Effector memory CD4-positive, alpha-beta T cell (primary cell): ENCODE measurements around the gene PSMA5.
"Not testable (repeated sequence)": the region's sequence is repeated elsewhere in the genome, so short reads cannot be mapped to it uniquely, and the experiment has no call there.

ENCODE experiments used
- DNase-seq, 3 donors: peaks; one replicate each; pipeline ENCODE4 v3.0.0-alpha.2; 2020
- H3K27ac ChIP-seq: 2 replicates; pipeline ENCODE4 v1.7.0; 2013; ENCODE audit warnings: mild to moderate bottlenecking, low read length, moderate library complexity; ENCODE audit not compliant: insufficient read depth, poor library complexity, severe bottlenecking
- H3K27me3 ChIP-seq: replicated peaks from 2 replicates; pipeline ENCODE4 v1.7.0; 2013; ENCODE audit warnings: mild to moderate bottlenecking, low read length; ENCODE audit not compliant: insufficient read depth, control insufficient read depth, poor library complexity, severe bottlenecking
- H3K36me3 ChIP-seq: 2 replicates; pipeline ENCODE4 v1.7.0; 2013; ENCODE audit warnings: mild to moderate bottlenecking, low read length, moderate library complexity; ENCODE audit not compliant: control insufficient read depth, insufficient read depth
- H3K4me1 ChIP-seq: 2 replicates; pipeline ENCODE4 v1.7.0; 2013; ENCODE audit warnings: low read length, mild to moderate bottlenecking; ENCODE audit not compliant: control insufficient read depth, insufficient read depth, poor library complexity, severe bottlenecking
- H3K4me3 ChIP-seq: 2 replicates; pipeline ENCODE4 v1.7.0; 2013; ENCODE audit warnings: low read length, low read depth, mild to moderate bottlenecking; ENCODE audit not compliant: insufficient read depth, poor library complexity, severe bottlenecking
- H3K9me3 ChIP-seq: 2 replicates; pipeline ENCODE4 v1.7.0; 2013; ENCODE audit warnings: mild to moderate bottlenecking, low read length, moderate library complexity; ENCODE audit not compliant: control insufficient read depth

The PSMA5 gene

DNA sequence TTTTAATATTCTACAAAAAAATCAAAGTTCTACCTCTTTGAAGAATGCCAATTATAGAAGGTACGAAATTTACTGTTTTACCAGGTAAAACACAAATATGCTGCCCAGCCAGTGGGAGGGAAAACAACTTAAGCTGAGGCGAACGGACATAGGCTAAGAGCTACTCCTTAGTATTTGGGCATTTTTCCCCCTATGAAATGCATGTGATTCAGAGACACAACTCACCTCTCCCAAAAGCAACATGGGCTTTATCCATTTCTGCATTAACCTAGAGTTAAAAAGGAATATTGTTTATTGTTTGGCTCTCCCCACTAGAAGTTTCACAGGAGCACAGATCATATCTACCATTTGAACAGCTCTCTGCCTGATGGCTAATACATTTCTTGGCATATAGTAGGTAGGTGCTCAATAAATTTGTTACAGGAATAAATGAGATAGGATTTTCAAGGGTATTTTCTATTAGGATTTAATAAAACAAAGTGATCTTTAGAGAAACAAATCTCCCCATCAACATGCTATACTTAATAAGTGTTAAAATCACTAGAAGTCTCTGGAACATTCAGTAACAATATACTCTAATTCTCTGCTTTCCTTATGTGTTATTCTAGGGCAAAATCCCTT lies 26.1 kb downstream of the PSMA5 start:
- Histone ChIP-seq H3K9me3 (no peaks in the 10 kb centered on the region), H3K27me3 (peaks cover 11% of the 10 kb centered on the region), H3K27ac (no peak overlapping the region), H3K4me1 (peaks cover 11% of the 10 kb centered on the region), H3K36me3 (peaks cover 15% of the 10 kb centered on the region), H3K4me3 (no peak overlapping the region)
- DNase-seq, result no peak

DNA sequence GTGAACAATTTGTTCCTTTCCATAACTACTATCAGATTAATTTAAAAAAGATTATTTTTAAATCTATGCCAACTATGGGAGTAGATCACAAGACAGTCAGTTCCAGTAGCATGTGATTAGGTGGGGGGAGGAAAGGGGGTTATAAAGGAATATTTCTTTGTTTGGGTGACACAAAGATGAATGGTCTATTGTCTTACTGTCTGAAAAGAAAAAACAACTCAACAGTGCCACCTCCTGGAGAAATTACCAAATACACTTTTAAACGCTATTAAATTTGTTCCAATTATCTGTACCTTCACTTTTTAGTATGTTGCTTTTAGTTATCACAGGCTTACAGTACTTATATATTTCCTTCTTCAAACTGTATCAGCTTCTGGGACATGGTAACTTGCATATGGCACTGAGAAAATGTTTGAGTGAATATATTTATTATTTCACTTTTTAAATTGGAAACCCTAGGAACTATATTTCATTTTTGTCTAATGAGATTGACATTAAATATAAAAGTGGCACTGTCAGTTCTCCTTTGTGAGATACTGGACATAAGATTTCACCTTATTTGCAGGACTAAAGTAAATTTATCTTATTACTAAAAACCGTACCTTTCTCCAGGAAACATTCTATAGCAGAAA lies 26.8 kb downstream of the PSMA5 start:
- Histone ChIP-seq H3K27ac (no peak overlapping the region), H3K27me3 (peaks cover 13% of the 10 kb centered on the region), H3K9me3 (no peaks in the 10 kb centered on the region), H3K36me3 (peaks cover 12% of the 10 kb centered on the region), H3K4me1 (peaks cover 11% of the 10 kb centered on the region), H3K4me3 (no peak overlapping the region)
- DNase-seq, result no peak

DNA sequence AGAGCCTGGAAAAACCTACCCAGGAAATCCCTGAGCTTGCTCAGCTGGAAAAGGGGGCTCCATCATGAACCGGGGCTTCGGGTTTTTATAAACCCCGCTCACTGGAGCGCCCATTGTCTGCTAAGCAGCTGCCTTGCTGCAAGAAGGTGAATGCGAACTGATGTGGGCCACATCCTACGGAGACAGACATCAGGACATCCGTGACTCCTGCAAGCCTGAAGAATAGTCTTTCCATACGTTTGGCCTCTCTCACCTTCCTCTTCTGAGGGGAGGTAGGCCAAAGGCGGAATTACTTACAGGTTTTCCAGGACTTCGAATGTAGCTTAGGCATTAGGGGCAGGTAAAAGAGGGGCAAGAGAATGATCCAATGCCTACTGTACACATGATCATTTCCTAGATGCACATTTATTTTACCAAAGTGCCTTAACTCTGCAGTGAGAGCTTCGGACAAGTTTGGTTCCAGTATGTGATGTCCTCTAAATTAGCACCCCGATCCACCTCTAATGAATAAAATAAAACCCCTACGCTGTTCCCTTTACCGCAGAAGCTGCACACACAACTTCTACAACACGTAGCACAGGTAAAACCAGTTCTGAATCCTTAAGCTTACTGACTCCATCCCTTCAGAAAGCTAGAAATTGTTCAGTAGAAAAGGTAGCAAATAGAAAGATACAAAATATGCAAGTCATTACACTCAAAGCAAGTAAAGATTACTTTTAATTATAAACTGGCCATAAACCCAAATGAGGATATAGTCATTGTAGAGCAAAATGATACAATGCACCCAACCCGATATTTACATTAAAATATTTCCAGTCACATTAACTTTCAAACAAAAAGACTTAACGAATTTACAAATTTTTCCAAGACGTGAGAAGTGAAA lies 27.7 kb downstream of the PSMA5 start:
- Histone ChIP-seq H3K4me3 (no peak overlapping the region), H3K27me3 (peaks cover 14% of the 10 kb centered on the region), H3K4me1 (peaks cover 11% of the 10 kb centered on the region), H3K9me3 (no peaks in the 10 kb centered on the region), H3K36me3 (peaks cover 10% of the 10 kb centered on the region), H3K27ac (no peak overlapping the region)
- no peak for DNase-seq

DNA sequence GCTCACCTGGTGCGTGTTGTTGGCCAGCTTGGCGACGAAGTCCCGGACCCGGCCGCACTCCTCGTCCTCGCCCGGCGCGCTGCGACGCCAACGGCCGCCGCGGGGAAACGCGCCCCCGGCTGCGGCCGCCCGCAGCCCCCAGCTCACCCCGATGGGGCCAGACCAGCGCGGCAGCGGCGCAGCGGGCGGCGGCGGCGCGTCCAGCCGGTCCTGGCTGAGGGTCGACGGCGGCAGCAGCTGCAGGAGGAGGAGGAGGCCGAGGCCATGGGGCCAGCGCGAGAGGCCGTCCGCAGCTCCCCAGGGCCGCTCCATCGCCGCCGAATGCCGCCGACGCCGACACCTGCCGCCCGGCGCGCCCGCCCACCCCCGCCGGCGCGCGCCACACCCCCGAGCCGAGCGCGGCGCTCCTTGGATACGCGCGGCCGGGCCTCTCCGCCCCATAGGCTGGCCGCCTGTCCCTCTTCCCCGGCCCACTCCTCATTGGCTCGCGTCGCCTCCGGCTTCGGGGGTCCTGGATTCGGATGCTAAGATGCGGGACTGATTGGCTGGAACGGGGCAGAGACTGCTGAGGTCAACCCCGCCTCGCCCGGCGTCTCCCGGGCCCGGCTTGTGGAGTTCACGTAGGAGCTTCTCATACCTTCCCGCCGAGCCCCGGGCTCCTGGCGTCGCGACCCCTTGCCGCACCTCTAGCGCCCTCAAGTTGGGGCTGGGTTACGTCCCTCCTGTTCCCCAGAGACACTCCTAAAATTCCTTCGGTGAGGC lies 28.5 kb downstream of the PSMA5 start, which contains the start of gene SORT1:
Gene SORT1 (minus strand): TSS at position 338 of the 762 bp plus-strand sequence. CDS start 26 bp downstream, at position 312.
- DNase-seq, result peak; percentile 2 to 32 (median 28)
- Histone ChIP-seq H3K4me1 (peaks cover 11% of the 10 kb centered on the region), H3K36me3 (peaks cover 5% of the 10 kb centered on the region), H3K27me3 (peaks cover 14% of the 10 kb centered on the region), H3K27ac (no peak within 1 kb of the TSS), H3K4me3 (no peak within 1 kb of the TSS), H3K9me3 (no peaks in the 10 kb centered on the region)

DNA sequence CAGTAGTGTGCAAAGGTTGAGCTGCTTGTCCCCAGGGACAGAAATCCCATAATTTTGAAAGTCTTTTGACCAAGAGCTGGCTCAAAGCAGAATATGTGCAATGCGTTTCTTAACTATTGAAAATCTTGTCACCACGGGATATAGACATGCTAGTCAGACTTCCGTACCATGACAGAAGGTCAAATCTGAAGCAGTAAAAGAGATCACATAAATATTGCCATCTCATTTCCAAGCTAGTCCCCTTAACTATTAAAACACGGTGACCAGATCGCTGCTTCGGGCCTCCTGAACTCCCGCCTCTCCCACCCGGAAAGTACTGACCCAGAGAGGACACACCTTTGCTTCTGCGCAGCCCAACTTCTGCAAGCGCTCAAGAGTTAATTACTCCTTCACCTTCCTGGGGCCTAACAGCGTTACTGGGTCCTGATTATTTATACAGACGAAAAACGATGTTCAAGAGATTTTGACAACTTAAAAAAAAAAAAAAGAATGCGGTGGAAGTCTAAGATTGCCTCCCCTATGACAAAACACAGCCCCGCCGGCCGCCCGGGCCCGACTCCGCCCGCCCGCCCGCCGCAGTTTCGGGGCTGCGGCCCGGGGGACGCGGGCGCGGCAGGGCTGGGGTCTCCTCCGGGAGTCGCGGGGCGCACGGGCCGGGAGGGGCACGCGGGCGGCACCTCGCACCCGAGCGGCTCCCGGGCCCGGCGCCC lies 29.2 kb downstream of the PSMA5 start:
- no peak overlapping the region for H3K4me3 ChIP-seq
- H3K4me1 ChIP-seq, result peaks cover 11% of the 10 kb centered on the region
- no peaks in the 10 kb centered on the region for H3K9me3 ChIP-seq
- no peak for DNase-seq
- no peak overlapping the region for H3K27ac ChIP-seq
- H3K27me3 ChIP-seq, result peaks cover 14% of the 10 kb centered on the region
- H3K36me3 ChIP-seq, result peaks cover 3% of the 10 kb centered on the region

DNA sequence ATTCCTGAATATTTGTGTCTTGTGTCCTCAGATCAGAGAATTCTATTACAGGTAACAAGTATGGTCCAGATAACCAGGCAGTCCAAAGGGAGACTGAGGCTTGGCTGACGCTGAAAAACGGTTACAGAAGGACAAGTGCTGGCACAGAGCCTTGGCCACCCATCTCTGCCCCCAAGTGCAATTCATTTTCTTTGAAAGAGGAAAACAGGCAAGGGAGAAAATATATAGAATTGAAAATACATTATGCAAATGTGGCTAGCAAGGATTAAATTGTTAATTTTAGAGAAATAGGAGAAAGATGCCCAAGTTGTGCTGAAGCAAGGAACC lies 29.8 kb downstream of the PSMA5 start:
- H3K4me3 ChIP-seq, result no peak overlapping the region

DNA sequence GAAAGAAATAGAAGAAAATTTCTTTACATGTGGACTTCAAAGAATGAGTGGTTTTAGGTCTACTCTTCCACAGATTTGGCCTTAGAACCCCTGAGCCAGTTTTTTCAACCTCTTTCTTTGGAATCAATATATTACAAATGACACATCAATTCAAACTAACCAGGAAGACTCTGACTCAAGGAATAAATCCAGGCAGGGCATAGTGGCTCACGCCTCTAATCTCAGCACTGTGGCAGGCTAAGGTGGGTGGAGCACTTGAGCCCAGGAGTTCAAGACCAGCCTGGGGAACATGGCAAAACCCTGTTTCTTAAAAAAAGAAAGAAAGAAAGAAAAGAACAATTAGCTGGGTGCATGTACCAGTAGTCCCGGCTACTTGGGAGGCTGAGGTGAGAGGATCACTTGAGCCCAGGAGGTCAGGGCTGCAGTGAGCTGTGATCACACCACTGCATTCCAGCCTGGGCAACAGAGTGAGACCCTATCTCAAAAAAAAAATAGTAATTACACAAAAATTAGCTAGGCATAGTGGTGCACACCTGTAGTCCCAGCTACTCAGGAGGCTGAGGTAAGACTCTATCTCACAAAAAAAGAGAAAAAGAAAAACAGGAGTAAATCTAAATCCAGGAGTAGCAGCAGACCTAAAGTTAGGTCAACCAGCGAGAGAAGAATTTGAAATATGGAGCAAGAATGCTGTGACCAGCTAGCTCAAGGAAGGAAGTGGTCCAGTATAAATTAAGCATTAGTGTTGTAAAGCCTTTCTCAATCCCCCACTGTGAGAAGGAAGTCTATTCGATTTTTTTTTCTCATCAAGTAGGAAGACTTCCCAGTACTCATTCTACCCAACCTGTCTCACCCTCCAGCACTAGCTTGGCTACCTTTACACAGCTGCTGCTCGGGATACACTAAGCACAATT lies 30.4 kb downstream of the PSMA5 start:
- Histone ChIP-seq H3K27me3 (peaks cover 14% of the 10 kb centered on the region), H3K27ac (no peak overlapping the region)
- no peak for DNase-seq

More for the DNA sequence above, 29.8 kb downstream of the PSMA5 start:
- Histone ChIP-seq H3K36me3 (no peaks in the 10 kb centered on the region), H3K27ac (no peak overlapping the region), H3K9me3 (no peaks in the 10 kb centered on the region), H3K4me1 (peaks cover 11% of the 10 kb centered on the region), H3K27me3 (peaks cover 14% of the 10 kb centered on the region)
- no peak for DNase-seq

DNA sequence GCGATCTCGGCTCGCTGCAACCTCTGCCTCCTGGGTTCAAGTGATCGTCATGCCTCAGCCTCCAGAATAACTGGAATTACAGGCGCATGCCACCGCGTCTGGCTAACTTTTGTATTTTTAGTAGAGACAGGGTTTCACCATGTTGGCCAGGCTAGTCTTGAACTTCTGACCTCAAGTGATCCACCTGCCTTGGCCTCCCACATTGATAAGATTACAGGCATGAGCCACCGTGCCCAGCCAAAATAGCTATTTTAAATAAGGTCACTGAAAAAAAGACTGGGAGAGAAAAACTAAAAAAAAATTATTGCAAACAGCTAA lies 31.0 kb downstream of the PSMA5 start:
- H3K27me3 ChIP-seq, result peaks cover 14% of the 10 kb centered on the region
- not testable (repeated sequence) for H3K9me3 ChIP-seq, H3K4me3 ChIP-seq, H3K27ac ChIP-seq, H3K36me3 ChIP-seq, DNase-seq
- peaks cover 11% of the 10 kb centered on the region for H3K4me1 ChIP-seq

More for the DNA sequence above, 30.4 kb downstream of the PSMA5 start:
- no peaks in the 10 kb centered on the region for H3K9me3 ChIP-seq
- H3K36me3 ChIP-seq, result no peaks in the 10 kb centered on the region
- peaks cover 11% of the 10 kb centered on the region for H3K4me1 ChIP-seq
- no peak overlapping the region for H3K4me3 ChIP-seq
